Liver (tissue), 9 donors: Measurements from ENCODE around the gene C19orf67. TPM values are rescaled to one million over a fixed set of nuclear protein-coding genes. Genes with fewer than 3 reads are reported as not detected.

Experiments used
- DNase-seq: peaks from one replicate; pipeline ENCODE4 v3.0.0-alpha.2; 2017; ENCODE audit warnings: low spot score
- H3K27ac ChIP-seq, 2 donors: one replicate each; pipeline ENCODE4 v1.7.0; 2013; ENCODE audit warnings: inconsistent platforms in 2 of 2, low read length in 2 of 2, control low read depth in 1 of 2, low read depth in 1 of 2, mild to moderate bottlenecking in 1 of 2
- H3K27me3 ChIP-seq, 4 donors: one replicate each; pipeline versions ENCODE4 v1.6.1 to v1.7.0; 2013; ENCODE audit warnings: low read length in 3 of 4, inconsistent platforms in 1 of 4, mild to moderate bottlenecking in 1 of 4, moderate library complexity in 1 of 4; ENCODE audit not compliant: control insufficient read depth in 4 of 4, insufficient read depth in 4 of 4
- H3K36me3 ChIP-seq, 4 donors: one replicate each; pipeline versions ENCODE4 v1.6.1 to v1.7.0; 2013; ENCODE audit warnings: low read length in 3 of 4, mild to moderate bottlenecking in 3 of 4, low read depth in 1 of 4, moderate library complexity in 1 of 4; ENCODE audit not compliant: control insufficient read depth in 4 of 4, insufficient read depth in 3 of 4
- H3K4me1 ChIP-seq, 4 donors: one replicate each; pipeline versions ENCODE4 v1.6.1 to v1.7.0; 2013; ENCODE audit warnings: low read length in 3 of 4, mild to moderate bottlenecking in 3 of 4, moderate library complexity in 1 of 4; ENCODE audit not compliant: control insufficient read depth in 4 of 4, insufficient read depth in 4 of 4
- H3K4me3 ChIP-seq, 3 donors: one replicate each; pipeline versions ENCODE4 v1.6.1 to v1.7.0; 2013; ENCODE audit warnings: low read length in 3 of 3, control low read depth in 1 of 3, low read depth in 1 of 3, mild to moderate bottlenecking in 1 of 3
- H3K9ac ChIP-seq, 2 donors: one replicate each; pipeline ENCODE4 v1.7.0; 2013; ENCODE audit warnings: low read length in 2 of 2, mild to moderate bottlenecking in 2 of 2, moderate library complexity in 2 of 2, control low read depth in 1 of 2, low read depth in 1 of 2
- H3K9me3 ChIP-seq, 4 donors: one replicate each; pipeline versions ENCODE4 v1.6.1 to v1.7.0; 2013; ENCODE audit warnings: low read length in 3 of 4; ENCODE audit not compliant: control insufficient read depth in 4 of 4
- TAF1 ChIP-seq: conservative IDR thresholded peaks from 2 replicates; pipeline ENCODE4 v1.6.1; 2016; ENCODE audit warnings: antibody characterized with exemption, mild to moderate bottlenecking
- YY1 ChIP-seq: IDR thresholded peaks from 2 replicates; pipeline ENCODE4 v1.6.1; 2016; ENCODE audit warnings: antibody characterized with exemption, mild to moderate bottlenecking
- WGBS: extraction: QIAGEN DNeasy Blood & Tissue Kit; methylation state at CpG from one replicate; pipeline ENCODE4 v1.1.7; 2013; 5-methylcytosine and 5-hydroxymethylcytosine counted together
- polyA plus RNA-seq, 2 donors: library from polyadenylated mRNA; stranded (reverse) in 1 of 2; unstranded in 1 of 2; fragments of 200-250 nt in 1 of 2; fragments of >200 nt in 1 of 2; fragmentation: Nextera tagmentation in 1 of 2; extraction: Ambion mirVana in 1 of 2; gene quantifications; one replicate each; pipeline versions ENCODE4 v1.2.1 to v1.2.3, GENCODE V29; 2013 to 2015
- total RNA-seq, 2 donors: library from RNA; depleted of rRNA; stranded (reverse); fragments of >200 nt; gene quantifications; one replicate each; pipeline ENCODE4 v1.2.3, GENCODE V29; 2014
- TF ChIP-seq, protein P1 (sequence below): fragments of 150-350 bp; IDR thresholded peaks from 2 replicates; pipeline ENCODE4 v1.5.1; 2017; ENCODE audit warnings: improper control_type of control experiment, low read depth, low read length; ENCODE audit not compliant: missing input control
- TF ChIP-seq, protein P2 (sequence below): IDR thresholded peaks from 2 replicates; pipeline ENCODE4 v1.6.1; 2016; ENCODE audit warnings: antibody characterized with exemption
- TF ChIP-seq, protein P3 (sequence below): IDR thresholded peaks from 2 replicates; pipeline ENCODE4 v1.6.1; 2016; ENCODE audit warnings: antibody characterized with exemption, mild to moderate bottlenecking
- donor health status: healthy.
- donor health status: healthy.
- donor health status: healthy.
- donor health status: healthy.
- donor health status: healthy.

C19orf67 gene
- total and polyA plus RNA-seq, 4 donors: 0.25 TPM; not detected in 3

DNA sequence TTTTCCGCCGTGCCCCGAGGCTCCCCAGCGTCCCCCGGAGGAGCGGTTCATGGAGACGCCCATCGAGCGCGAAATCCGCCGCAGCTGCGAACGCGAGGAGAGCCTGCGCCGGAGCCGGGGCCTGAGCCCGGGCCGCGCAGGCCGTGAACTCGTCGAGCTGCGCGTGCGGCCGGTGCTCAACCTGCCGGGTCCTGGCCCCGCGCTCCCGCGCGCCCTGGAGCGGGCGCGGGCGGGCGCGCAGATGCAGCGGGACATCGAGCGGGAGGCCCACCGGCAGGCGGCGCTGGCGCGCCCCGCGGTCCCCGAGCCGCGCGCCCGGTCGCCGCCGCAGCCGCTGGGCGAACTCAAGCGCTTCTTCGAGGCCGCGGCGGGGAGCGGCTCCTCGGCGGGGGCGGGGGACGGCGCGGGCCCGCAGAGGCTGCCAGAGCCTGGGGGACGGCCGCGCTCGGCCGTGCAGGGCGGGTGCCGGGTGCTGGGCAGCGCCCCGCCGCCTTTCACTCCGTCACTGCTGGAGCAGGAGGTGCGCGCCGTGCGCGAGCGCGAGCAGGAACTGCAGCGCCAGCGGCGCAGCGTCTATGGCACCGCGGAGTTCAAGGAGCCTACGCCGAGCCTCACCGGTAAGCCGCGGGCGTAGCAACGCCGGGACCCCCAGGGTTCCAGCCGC, 12.2 kb downstream of the C19orf67 start:
- peak; percentile 83 for DNase-seq
- Histone ChIP-seq H3K9me3 (no peaks in the 10 kb centered on the region), H3K9ac (peak overlapping the region; percentile 35 to 53), H3K27ac (peak overlapping the region; percentile 69 to 93), H3K27me3 (no peaks in the 10 kb centered on the region), H3K4me3 (peak overlapping the region; percentile 66 to 80 (median 73)), H3K36me3 (no peaks in the 10 kb centered on the region), H3K4me1 (peaks cover 0 to 41% (median 24%) of the 10 kb centered on the region in 4 donors)
- TF ChIP-seq, protein P1, sequence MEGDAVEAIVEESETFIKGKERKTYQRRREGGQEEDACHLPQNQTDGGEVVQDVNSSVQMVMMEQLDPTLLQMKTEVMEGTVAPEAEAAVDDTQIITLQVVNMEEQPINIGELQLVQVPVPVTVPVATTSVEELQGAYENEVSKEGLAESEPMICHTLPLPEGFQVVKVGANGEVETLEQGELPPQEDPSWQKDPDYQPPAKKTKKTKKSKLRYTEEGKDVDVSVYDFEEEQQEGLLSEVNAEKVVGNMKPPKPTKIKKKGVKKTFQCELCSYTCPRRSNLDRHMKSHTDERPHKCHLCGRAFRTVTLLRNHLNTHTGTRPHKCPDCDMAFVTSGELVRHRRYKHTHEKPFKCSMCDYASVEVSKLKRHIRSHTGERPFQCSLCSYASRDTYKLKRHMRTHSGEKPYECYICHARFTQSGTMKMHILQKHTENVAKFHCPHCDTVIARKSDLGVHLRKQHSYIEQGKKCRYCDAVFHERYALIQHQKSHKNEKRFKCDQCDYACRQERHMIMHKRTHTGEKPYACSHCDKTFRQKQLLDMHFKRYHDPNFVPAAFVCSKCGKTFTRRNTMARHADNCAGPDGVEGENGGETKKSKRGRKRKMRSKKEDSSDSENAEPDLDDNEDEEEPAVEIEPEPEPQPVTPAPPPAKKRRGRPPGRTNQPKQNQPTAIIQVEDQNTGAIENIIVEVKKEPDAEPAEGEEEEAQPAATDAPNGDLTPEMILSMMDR: peak; percentile 74
- TF ChIP-seq, protein P2, sequence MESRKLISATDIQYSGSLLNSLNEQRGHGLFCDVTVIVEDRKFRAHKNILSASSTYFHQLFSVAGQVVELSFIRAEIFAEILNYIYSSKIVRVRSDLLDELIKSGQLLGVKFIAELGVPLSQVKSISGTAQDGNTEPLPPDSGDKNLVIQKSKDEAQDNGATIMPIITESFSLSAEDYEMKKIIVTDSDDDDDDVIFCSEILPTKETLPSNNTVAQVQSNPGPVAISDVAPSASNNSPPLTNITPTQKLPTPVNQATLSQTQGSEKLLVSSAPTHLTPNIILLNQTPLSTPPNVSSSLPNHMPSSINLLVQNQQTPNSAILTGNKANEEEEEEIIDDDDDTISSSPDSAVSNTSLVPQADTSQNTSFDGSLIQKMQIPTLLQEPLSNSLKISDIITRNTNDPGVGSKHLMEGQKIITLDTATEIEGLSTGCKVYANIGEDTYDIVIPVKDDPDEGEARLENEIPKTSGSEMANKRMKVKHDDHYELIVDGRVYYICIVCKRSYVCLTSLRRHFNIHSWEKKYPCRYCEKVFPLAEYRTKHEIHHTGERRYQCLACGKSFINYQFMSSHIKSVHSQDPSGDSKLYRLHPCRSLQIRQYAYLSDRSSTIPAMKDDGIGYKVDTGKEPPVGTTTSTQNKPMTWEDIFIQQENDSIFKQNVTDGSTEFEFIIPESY: no peak
- WGBS: under 1% methylated on average over 106 of the region's 106 CpGs

DNA sequence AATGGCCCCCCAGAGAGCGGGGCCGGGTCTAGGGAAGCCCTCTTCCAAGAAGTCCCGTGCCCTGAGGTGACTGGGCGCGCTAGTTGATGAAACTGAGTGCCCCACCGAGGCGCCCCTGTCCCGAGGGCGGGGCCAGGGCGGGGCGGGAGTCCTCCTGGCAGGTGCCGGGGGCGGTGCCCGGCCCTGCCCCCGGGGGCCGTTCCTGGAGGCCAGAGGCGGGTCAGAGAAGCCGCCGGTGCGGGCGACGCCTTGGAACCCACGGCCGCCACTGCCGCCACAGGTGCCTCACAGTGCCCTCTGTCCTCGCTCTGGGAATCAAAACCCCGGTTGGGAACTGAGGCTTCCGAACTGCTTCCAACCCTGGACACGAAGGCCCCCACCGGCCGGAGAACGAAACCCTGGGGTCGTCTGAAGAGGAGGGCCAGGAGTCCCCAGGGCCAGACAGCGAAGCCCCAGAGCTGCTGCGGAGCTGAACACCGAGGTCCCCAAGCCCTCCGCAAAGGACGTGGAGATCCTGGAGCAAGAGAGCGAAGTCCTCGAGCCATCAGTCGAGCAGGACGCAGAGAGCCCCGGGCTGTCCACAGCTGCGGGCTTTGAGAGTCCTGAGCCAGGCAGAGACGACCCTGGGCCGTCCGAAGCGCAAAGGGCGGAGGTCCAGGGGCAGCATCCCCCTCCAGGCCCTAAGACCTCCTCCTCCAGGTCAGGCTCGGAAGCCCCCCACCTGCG, 12.9 kb downstream of the C19orf67 start, which contains the start of gene MISP3:
Gene MISP3 (plus strand): TSS at position 252 of the 726 bp plus-strand sequence. CDS start 524 bp downstream, outside the sequence.
- H3K4me1 ChIP-seq: peaks cover 0 to 41% (median 24%) of the 10 kb centered on the region in 4 donors
- WGBS: under 1% methylated on average over 51 of the region's 51 CpGs
- peak within 1 kb of the TSS; percentile 66 to 80 (median 73) for H3K4me3 ChIP-seq

More for the DNA sequence above, 12.9 kb downstream of the C19orf67 start, which contains the start of gene MISP3:
- no peaks in the 10 kb centered on the region for H3K9me3 ChIP-seq
- TF ChIP-seq, protein P1: no peak
- TF ChIP-seq TAF1 (no peak), YY1 (no peak)
- TF ChIP-seq, protein P3, sequence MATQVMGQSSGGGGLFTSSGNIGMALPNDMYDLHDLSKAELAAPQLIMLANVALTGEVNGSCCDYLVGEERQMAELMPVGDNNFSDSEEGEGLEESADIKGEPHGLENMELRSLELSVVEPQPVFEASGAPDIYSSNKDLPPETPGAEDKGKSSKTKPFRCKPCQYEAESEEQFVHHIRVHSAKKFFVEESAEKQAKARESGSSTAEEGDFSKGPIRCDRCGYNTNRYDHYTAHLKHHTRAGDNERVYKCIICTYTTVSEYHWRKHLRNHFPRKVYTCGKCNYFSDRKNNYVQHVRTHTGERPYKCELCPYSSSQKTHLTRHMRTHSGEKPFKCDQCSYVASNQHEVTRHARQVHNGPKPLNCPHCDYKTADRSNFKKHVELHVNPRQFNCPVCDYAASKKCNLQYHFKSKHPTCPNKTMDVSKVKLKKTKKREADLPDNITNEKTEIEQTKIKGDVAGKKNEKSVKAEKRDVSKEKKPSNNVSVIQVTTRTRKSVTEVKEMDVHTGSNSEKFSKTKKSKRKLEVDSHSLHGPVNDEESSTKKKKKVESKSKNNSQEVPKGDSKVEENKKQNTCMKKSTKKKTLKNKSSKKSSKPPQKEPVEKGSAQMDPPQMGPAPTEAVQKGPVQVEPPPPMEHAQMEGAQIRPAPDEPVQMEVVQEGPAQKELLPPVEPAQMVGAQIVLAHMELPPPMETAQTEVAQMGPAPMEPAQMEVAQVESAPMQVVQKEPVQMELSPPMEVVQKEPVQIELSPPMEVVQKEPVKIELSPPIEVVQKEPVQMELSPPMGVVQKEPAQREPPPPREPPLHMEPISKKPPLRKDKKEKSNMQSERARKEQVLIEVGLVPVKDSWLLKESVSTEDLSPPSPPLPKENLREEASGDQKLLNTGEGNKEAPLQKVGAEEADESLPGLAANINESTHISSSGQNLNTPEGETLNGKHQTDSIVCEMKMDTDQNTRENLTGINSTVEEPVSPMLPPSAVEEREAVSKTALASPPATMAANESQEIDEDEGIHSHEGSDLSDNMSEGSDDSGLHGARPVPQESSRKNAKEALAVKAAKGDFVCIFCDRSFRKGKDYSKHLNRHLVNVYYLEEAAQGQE: peak; percentile 38
- TF ChIP-seq, protein P2: no peak
- peak within 1 kb of the TSS; percentile 69 to 93 for H3K27ac ChIP-seq
- no peaks in the 10 kb centered on the region for H3K27me3 ChIP-seq
- H3K36me3 ChIP-seq: no peaks in the 10 kb centered on the region
- peak; percentile 64 for DNase-seq
- peak within 1 kb of the TSS; percentile 35 to 54 for H3K9ac ChIP-seq
